ENCODE results near the gene EMCN.

DNA sequence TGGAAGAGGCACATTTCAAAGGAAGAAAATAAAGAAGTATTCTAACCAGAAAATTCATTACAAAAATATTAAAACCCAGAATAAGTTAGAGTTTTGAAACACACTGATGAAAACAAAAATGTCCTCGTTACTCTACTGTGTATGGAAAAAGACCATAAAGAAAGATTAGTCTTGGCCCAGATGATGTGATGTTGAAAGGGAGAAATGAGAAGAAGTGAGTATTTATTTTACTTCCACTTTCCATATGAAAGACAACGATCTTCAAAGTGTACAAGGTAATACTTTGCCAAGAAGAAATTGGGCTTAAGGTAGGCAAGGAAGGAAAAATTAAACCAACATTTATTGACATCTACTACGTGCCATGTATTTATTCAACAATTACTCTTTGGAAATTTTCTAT, 48.6 kb upstream of the EMCN start:
- TF ChIP-seq, protein P1, sequence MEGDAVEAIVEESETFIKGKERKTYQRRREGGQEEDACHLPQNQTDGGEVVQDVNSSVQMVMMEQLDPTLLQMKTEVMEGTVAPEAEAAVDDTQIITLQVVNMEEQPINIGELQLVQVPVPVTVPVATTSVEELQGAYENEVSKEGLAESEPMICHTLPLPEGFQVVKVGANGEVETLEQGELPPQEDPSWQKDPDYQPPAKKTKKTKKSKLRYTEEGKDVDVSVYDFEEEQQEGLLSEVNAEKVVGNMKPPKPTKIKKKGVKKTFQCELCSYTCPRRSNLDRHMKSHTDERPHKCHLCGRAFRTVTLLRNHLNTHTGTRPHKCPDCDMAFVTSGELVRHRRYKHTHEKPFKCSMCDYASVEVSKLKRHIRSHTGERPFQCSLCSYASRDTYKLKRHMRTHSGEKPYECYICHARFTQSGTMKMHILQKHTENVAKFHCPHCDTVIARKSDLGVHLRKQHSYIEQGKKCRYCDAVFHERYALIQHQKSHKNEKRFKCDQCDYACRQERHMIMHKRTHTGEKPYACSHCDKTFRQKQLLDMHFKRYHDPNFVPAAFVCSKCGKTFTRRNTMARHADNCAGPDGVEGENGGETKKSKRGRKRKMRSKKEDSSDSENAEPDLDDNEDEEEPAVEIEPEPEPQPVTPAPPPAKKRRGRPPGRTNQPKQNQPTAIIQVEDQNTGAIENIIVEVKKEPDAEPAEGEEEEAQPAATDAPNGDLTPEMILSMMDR (IDR thresholded peaks at IDR 0.05; ENCODE audit: insufficient read depth, low read length, poor library complexity, severe bottlenecking), result no peak
- TF ChIP-seq EZH2phosphoT487 (conservative IDR thresholded peaks at IDR 0.05; ENCODE audit: low read length), result no peak

All from SU-DHL-6 (cell line).